Measurements from ENCODE around the gene GH2.
"Not testable (repeated sequence)": the region's sequence is repeated elsewhere in the genome, so short reads cannot be mapped to it uniquely, and the experiment has no call there.

GH2 gene

GRCh38 chr17:63881935-63882601, at the start of gene GH2:
Gene GH2 (minus strand): TSS chr17:63881944. CDS start chr17:63881801, 143 bp downstream.
- DNase-seq: peak; percentile 65 to 75

GRCh38 chr17:63930951-63931575, 49.3 kb upstream of the GH2 start:
- DNase-seq: peak; percentile 62 to 76

GRCh38 chr17:63929860-63930766, 48.4 kb upstream of the GH2 start:
- no peak for DNase-seq

DNA sequence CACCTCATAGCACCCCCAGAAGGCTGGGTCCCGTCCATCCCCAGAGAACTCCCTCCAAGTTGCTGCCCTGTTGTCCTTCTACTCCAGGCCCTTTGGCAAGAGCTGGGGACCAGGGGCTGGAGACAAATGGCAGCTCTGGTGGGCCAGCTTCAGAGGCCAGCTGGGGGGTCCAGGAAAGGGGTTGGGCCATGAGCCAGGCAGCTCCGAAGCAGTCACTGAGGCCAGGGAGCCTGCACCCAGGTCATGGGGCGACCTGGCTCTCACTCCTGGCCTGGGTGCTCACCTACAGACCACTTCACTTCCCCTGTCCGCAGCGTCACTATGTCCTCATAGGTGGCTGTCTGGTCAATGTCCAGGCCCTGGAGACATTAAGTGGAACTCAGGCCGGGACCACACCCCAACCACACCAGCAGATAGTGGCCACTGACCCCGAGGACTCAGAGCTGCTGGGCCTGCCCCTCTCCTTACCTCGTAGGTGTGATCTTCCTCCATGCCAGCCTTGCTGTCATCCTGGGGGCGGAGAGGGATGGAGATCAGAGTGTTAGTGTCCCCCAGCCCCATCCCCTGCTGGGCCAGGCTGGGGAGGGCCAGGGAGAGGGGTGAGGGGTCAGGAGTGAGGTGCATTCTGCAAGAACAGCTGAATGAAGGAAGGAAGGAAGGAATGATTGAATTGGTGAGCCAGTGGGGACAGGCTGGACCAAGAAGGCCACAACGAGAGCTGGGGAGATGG, 47.4 kb upstream of the GH2 start:
- no peak for DNase-seq

- DNase-seq: no peak
These were observed 46.5 kb upstream of the GH2 start for GRCh38 chr17:63928172-63928666.

GRCh38 chr17:63927464-63928171, 45.9 kb upstream of the GH2 start:
- no peak for DNase-seq

DNA sequence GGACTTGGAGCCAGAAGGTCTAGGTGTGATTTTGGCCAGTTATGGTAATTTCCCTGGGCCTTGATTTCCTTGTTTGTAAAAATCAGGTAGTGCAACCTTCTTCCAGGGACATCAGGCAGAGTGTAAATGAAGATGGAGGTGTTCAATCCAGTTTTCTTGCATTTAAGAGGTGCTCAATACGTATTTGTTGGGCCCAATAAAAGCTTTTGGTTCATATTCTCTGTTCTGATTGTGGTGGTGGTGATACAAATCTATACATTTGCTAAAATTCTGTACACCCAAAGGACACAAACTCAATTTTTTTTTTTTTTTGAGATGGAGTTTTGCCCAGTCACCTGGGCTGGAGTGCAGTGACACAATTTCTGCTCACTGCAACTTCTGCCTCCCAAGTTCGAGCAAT, 44.4 kb upstream of the GH2 start:
- no peak for DNase-seq

- DNase-seq: no peak
These were observed 43.9 kb upstream of the GH2 start for GRCh38 chr17:63925615-63926014.

- DNase-seq: not testable (repeated sequence)
These were observed 40.7 kb upstream of the GH2 start for GRCh38 chr17:63922402-63922801.

DNA sequence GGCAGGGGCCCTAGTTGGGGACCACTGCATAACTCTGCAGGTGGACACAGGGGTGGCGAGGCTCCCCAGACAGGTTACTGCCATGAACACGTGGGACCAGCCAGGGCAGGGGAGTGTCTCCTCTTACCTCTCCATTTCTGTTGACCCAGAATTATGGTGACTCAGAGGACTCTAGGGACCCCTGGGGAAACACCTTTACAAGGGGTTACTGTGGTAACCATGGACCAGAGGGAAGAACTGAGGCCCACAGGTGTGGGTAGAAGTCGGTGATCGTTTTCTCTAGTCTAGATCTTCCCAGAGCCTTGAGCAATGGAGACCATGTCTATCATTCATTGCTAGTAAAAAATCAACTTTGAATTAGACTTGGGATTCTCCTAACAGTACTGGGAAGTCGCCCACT, 39.0 kb upstream of the GH2 start:
- DNase-seq: not testable (repeated sequence)

- DNase-seq: not testable (repeated sequence)
These were observed 38.3 kb upstream of the GH2 start for GRCh38 chr17:63920050-63920449.

- peak; percentile 80 to 83 for DNase-seq
These were observed 37.6 kb upstream of the GH2 start for GRCh38 chr17:63919311-63919723.

GRCh38 chr17:63918789-63919305, 37.1 kb upstream of the GH2 start, which contains the start of gene GH1:
Gene GH1 (minus strand): TSS chr17:63918839. CDS start chr17:63918776, 63 bp downstream.
- not testable (repeated sequence) for DNase-seq

DNA sequence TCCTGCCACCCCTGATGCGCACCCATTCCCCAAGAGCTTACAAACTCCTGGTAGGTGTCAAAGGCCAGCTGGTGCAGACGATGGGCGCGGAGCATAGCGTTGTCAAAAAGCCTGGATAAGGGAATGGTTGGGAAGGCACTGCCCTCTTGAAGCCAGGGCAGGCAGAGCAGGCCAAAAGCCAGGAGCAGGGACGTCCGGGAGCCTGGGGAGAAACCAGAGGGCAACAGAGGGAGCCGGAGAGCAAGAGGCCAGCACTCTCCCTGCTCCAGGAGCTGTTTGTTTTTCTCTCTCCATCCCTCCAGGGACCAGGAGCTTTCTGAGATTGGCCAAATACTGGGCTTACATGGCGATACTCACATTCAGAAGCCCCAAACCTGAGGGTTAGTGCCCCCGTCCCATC, 36.6 kb upstream of the GH2 start:
- DNase-seq: no peak

DNA sequence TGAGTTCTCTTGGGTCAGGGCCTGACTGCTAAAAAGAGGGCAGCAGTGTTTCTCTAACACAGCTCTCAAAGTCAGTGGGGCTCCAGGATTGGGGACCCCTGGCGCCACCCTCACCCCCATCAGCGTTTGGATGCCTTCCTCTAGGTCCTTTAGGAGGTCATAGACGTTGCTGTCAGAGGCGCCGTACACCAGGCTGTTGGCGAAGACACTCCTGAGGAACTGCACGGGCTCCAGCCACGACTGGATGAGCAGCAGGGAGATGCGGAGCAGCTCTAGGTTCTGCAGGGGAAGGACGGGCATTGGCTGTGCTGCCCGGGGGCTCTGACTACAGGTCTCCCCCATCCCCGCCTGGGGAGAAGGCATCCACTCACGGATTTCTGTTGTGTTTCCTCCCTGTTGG, 35.9 kb upstream of the GH2 start:
- no peak for DNase-seq

GRCh38 chr17:63917206-63917605, 35.5 kb upstream of the GH2 start:
- DNase-seq: not testable (repeated sequence)

- no peak for DNase-seq
These were observed 34.9 kb upstream of the GH2 start for GRCh38 chr17:63916566-63917185.

DNA sequence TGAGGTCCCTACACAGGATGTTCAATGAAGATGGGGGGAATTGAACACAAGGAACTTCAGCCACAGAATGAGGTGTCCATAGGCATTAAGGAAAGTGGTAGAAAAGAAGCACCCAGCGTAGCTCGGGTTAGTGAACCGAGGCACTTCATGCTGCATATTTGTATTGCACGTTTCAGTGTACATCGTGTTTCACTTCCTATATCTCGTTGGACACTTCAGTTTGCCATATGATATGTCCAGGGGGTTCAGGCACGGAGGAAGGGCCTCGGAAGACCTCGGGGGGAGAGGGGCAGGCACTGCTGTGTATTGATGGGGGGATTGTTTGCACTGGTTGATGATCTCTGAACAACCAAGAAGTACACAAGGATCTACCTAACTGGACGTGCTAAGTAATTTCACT, 34.0 kb upstream of the GH2 start:
- not testable (repeated sequence) for DNase-seq

DNA sequence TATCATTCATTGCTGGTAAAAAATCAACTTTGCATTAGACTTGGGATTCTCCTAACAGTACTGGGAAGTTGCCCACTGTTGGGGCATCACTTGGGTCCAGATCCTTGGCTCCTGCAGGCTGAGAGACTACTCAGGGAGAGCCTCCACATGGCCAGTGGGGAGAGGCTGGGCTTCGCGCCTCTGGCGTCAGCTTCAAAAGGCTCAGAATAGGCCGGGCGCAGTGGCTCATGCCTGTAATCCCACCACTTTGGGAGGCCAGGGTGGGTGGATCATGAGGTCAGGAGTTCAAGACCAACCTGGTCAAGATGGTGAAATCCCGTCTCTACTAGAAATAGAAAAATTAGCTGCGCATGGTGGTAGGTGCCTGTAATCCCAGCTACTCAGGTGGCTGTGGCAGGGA, 32.7 kb upstream of the GH2 start:
- no peak for DNase-seq

DNA sequence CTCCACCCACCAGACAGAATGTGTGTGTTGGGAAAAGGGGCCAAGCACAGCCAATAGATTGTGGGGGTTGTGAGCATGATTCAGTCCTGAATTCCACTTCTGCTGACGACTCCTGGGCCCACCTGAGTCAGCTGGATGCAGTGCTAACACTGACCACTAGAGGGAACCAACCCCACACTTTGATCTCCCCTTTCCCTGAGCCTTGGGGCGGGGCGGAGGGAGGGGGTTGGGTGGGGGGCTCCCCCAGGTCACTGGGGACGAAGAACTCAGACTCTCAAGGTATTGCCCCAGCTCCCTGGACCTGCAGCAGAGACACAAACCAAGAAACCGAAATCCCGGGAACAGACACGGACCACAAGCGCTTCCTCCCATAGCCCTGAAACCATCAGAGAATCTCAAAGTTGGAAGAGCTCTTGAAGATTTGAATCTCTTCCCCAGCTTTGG, 29.9 kb upstream of the GH2 start:
- DNase-seq: peak; percentile 78 to 82

DNA sequence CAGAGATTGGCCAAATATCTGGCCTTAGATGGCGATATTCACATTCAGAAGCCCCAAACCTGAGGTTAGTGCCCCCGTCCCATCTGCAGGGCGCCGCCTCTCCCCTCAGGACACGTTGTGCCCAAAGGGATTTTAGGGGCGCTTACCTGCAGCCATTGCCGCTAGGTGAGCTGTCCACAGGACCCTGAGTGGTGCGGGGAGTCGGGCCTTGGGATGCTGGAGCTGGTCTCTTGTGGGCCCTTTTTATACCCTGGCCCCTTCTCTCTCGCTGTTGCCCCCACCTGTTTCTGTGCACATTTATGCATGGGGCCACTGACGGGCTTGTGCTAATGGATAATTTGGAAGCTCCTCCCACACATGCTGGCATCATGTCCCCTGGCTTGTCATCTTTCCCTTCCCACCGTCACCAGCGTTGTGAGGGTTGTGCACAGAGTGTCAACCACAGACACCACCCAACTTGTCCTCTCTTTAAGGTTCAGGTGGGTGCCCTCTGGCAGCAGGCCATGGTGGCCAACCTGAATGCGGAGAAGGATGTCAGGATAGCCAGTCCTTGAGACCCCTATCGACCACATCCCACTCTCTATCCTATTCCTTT, 29.4 kb upstream of the GH2 start, which contains the start of gene CSHL1:
Gene CSHL1, minus strand, starts transcription at position 218 of the 595 bp plus-strand sequence. Its CDS starts 62 bp downstream, at position 156.
- DNase-seq: no peak

Measured in activated T-cell treated with anti-CD3 and anti-CD28 coated beads, Interleukin-2, amount 50 U/mL, for 48 hours (primary cell).